HEK293 (cell line): ENCODE data around the gene AKT3.
A peak's percentile ranks its signal among the peaks of the same experiment; 100 is the strongest.

Source experiments
- CTCF ChIA-PET: fragments of 350-600 bp; formaldehyde crosslinking; extraction: SDS; loops from one replicate; lab custom pipeline; 2021; ENCODE audit warnings: antibody characterized with exemption; lab: Yijun Ruan, JAX
- POLR2A ChIA-PET: fragments of 300-600 bp; formaldehyde crosslinking; extraction: SDS; loops from one replicate; lab custom pipeline; 2020; ENCODE audit warnings: antibody characterized with exemption, inconsistent platforms; lab: Yijun Ruan, JAX
- H3K27ac ChIP-seq: fragments of 200-500 bp; sonication (Bioruptor generic); 2 replicates; pipeline ENCODE4 v1.5.1; 2014; ENCODE audit warnings: low read depth, low read length, control low read depth, inconsistent platforms; ENCODE audit errors: extremely low read depth
- H3K36me3 ChIP-seq, 2 experiments: fragments of 200-500 bp in 1 of 2; sonication (Bioruptor generic) in 1 of 2; 1 replicate in 1 of 2; 2 replicates in 1 of 2; pipeline ENCODE4 v1.5.1; 2014 to 2017; ENCODE audit warnings: inconsistent platforms in 2 of 2, low read length in 2 of 2; ENCODE audit not compliant: control insufficient read depth in 2 of 2, insufficient read depth in 1 of 2
- H3K4me1 ChIP-seq: fragments of 200-500 bp; sonication (Bioruptor generic); 2 replicates; pipeline ENCODE4 v1.5.1; 2014; ENCODE audit warnings: mild to moderate bottlenecking, low read length, inconsistent platforms; ENCODE audit not compliant: control insufficient read depth, insufficient read depth
- H3K4me3 ChIP-seq: 2 replicates; pipeline ENCODE4 v1.5.1; 2011; ENCODE audit warnings: low read depth, mild to moderate bottlenecking, control low read depth, low read length, moderate library complexity
- H3K9me3 ChIP-seq: fragments of 200-500 bp; sonication (Bioruptor generic); 2 replicates; pipeline ENCODE4 v1.5.1; 2014; ENCODE audit warnings: low read depth, low read length, inconsistent platforms; ENCODE audit not compliant: control insufficient read depth, insufficient read depth
- OSR2 ChIP-seq: fragments of 450-650 bp; formaldehyde crosslinking; IDR thresholded peaks from 2 replicates; pipeline ENCODE4 v1.5.1; 2016; ENCODE audit warnings: missing biosample characterization, missing genetic modification characterization
- ZNF292 ChIP-seq: fragments of 450-650 bp; formaldehyde crosslinking; IDR thresholded peaks from 2 replicates; pipeline ENCODE4 v1.5.1; 2016; ENCODE audit warnings: low read depth, missing biosample characterization, missing genetic modification characterization, borderline replicate concordance
- ZNF311 ChIP-seq: fragments of 450-650 bp; formaldehyde crosslinking; IDR thresholded peaks from 2 replicates; pipeline ENCODE4 v1.5.1; 2017; ENCODE audit warnings: missing biosample characterization, missing genetic modification characterization, borderline replicate concordance
- ZNF350 ChIP-seq: fragments of 450-650 bp; formaldehyde crosslinking; IDR thresholded peaks from 2 replicates; pipeline ENCODE4 v1.5.0; 2017; ENCODE audit warnings: missing biosample characterization, mild to moderate bottlenecking, missing genetic modification characterization
- ZNF585B ChIP-seq: fragments of 450-650 bp; formaldehyde crosslinking; IDR thresholded peaks from 2 replicates; pipeline ENCODE4 v1.5.1; 2016; ENCODE audit warnings: missing biosample characterization, missing genetic modification characterization
- ZNF791 ChIP-seq: fragments of 450-650 bp; formaldehyde crosslinking; IDR thresholded peaks from 2 replicates; pipeline ENCODE4 v1.5.1; 2016; ENCODE audit warnings: missing biosample characterization, missing genetic modification characterization
- TF ChIP-seq, protein P1 (sequence below): fragments of 450-650 bp; formaldehyde crosslinking; IDR thresholded peaks from 2 replicates; pipeline ENCODE4 v1.5.1; 2016; ENCODE audit warnings: missing biosample characterization, missing genetic modification characterization
- TF ChIP-seq, protein P2 (sequence below): fragments of 450-650 bp; formaldehyde crosslinking; IDR thresholded peaks from 2 replicates; pipeline ENCODE4 v1.5.1; 2016; ENCODE audit warnings: missing biosample characterization, missing genetic modification characterization
- TF ChIP-seq, protein P3 (sequence below): fragments of 450-650 bp; formaldehyde crosslinking; IDR thresholded peaks from 2 replicates; pipeline ENCODE4 v1.5.1; 2016; ENCODE audit warnings: missing biosample characterization, missing genetic modification characterization
- TF ChIP-seq, protein P4 (sequence below): fragments of 450-650 bp; formaldehyde crosslinking; IDR thresholded peaks from 2 replicates; pipeline ENCODE4 v1.5.1; 2017; ENCODE audit warnings: missing biosample characterization, mild to moderate bottlenecking, missing genetic modification characterization, moderate library complexity

The AKT3 gene

DNA sequence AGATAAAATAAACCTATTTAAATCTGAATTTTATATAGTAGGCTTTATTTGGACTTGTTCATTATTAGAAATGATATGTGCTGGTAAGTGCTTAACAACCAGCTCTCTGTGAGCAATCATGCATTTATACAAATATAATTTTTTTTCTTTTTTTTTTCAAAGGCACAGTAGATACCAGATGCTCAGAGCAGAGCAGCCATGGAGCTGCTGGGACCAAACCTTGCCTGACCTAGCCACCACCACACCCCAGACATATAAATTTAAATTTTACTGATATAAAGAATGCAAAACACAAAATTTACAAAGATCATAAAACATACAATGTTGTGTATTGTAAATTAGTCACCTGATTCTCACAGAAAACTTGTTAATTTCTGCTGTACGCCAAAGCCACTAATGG lies 303.6 kb downstream of the AKT3 start (continued):
- TF ChIP-seq, protein P1, sequence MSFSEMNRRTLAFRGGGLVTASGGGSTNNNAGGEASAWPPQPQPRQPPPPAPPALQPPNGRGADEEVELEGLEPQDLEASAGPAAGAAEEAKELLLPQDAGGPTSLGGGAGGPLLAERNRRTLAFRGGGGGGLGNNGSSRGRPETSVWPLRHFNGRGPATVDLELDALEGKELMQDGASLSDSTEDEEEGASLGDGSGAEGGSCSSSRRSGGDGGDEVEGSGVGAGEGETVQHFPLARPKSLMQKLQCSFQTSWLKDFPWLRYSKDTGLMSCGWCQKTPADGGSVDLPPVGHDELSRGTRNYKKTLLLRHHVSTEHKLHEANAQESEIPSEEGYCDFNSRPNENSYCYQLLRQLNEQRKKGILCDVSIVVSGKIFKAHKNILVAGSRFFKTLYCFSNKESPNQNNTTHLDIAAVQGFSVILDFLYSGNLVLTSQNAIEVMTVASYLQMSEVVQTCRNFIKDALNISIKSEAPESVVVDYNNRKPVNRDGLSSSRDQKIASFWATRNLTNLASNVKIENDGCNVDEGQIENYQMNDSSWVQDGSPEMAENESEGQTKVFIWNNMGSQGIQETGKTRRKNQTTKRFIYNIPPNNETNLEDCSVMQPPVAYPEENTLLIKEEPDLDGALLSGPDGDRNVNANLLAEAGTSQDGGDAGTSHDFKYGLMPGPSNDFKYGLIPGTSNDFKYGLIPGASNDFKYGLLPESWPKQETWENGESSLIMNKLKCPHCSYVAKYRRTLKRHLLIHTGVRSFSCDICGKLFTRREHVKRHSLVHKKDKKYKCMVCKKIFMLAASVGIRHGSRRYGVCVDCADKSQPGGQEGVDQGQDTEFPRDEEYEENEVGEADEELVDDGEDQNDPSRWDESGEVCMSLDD (tag by site-specific recombination) = no peak
- TF ChIP-seq OSR2 (tag by site-specific recombination) = no peak
- no peak for TF ChIP-seq ZNF585B
- TF ChIP-seq ZNF292 (tag by site-specific recombination) = no peak

DNA sequence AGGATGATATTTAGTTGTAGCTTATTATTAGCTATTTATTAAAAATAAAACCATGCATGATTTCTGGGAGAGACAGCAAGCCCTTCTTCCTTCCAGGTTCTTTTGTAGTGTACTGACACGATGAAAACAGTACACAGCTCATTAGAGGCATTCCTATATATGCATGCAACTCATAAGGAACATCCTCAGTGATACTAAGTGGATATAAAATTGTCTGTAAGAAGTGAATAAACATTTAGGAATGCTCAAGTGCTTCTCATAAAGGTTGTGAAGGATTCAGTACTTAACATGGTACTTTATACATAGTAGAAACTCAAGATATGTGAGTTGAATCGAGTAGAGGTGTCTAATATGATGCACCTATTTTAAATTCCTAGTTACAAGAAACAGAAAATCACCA lies 306.5 kb downstream of the AKT3 start:
- ChIA-PET POLR2A (no interaction called here), CTCF (no interaction called here)
- TF ChIP-seq, protein P2, sequence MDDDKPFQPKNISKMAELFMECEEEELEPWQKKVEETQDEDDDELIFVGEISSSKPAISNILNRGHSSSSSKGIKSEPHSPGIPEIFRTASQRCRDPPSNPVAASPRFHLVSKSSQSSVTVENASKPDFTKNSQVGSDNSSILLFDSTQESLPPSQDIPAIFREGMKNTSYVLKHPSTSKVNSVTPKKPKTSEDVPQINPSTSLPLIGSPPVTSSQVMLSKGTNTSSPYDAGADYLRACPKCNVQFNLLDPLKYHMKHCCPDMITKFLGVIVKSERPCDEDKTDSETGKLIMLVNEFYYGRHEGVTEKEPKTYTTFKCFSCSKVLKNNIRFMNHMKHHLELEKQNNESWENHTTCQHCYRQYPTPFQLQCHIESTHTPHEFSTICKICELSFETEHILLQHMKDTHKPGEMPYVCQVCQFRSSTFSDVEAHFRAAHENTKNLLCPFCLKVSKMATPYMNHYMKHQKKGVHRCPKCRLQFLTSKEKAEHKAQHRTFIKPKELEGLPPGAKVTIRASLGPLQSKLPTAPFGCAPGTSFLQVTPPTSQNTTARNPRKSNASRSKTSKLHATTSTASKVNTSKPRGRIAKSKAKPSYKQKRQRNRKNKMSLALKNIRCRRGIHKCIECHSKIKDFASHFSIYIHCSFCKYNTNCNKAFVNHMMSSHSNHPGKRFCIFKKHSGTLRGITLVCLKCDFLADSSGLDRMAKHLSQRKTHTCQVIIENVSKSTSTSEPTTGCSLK (tag by site-specific recombination) = no peak
- TF ChIP-seq ZNF350 (tag by site-specific recombination) (no peak), ZNF791 (tag by site-specific recombination) (no peak)
- Histone ChIP-seq H3K36me3 (peaks cover 3 to 15% of the 10 kb centered on the region in 2 experiments), H3K4me1 (no peaks in the 10 kb centered on the region), H3K27ac (no peak overlapping the region), H3K4me3 (no peak overlapping the region), H3K9me3 (no peaks in the 10 kb centered on the region)

DNA sequence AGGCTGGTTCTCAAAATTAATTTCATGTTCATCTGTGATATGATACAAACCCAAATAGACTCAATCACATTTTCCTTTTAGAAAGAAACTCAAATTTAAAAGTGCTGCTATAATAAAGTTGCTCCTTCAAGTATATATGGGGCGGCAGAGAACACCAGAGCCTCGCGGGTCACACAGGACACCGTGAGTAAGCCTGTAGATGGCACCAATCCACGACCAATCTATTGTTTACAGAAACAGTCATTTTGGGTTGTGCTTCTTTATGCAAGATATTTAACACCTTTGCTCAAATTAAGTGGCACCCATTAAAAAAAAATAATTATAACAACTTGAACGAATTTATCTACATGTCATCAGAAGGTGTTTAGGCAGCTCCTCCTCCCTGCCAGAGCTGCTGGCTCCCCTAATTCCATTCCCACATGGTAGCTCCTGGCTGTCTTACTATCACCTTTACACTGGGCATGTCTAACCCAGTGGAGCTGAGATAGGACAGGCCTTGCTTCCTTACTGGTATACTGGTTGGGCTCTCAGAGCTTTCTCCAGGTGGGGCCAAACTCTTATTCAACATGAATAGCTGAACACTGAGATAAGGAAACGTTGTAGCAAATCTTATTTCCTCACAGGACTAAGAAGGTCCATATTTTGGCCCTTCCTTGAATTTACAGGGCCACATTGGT lies 307.2 kb downstream of the AKT3 start:
- ChIA-PET CTCF (interaction anchor here (0.5 kb wide), 1 partner anchor 49 kb away, joined by 4 read pairs; no protein-coding TSS in a partner anchor), POLR2A (no interaction called here)

More for the DNA sequence above, 307.2 kb downstream of the AKT3 start:
- TF ChIP-seq, protein P3, sequence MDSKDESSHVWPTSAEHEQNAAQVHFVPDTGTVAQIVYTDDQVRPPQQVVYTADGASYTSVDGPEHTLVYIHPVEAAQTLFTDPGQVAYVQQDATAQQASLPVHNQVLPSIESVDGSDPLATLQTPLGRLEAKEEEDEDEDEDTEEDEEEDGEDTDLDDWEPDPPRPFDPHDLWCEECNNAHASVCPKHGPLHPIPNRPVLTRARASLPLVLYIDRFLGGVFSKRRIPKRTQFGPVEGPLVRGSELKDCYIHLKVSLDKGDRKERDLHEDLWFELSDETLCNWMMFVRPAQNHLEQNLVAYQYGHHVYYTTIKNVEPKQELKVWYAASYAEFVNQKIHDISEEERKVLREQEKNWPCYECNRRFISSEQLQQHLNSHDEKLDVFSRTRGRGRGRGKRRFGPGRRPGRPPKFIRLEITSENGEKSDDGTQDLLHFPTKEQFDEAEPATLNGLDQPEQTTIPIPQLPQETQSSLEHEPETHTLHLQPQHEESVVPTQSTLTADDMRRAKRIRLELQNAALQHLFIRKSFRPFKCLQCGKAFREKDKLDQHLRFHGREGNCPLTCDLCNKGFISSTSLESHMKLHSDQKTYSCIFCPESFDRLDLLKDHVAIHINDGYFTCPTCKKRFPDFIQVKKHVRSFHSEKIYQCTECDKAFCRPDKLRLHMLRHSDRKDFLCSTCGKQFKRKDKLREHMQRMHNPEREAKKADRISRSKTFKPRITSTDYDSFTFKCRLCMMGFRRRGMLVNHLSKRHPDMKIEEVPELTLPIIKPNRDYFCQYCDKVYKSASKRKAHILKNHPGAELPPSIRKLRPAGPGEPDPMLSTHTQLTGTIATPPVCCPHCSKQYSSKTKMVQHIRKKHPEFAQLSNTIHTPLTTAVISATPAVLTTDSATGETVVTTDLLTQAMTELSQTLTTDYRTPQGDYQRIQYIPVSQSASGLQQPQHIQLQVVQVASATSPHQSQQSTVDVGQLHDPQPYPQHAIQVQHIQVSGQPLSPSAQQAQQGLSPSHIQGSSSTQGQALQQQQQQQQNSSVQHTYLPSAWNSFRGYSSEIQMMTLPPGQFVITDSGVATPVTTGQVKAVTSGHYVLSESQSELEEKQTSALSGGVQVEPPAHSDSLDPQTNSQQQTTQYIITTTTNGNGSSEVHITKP = peak; percentile 48; the same call in 1 of the 2 replicates
- no peak for TF ChIP-seq ZNF311 (tag by site-specific recombination)
- TF ChIP-seq, protein P4, sequence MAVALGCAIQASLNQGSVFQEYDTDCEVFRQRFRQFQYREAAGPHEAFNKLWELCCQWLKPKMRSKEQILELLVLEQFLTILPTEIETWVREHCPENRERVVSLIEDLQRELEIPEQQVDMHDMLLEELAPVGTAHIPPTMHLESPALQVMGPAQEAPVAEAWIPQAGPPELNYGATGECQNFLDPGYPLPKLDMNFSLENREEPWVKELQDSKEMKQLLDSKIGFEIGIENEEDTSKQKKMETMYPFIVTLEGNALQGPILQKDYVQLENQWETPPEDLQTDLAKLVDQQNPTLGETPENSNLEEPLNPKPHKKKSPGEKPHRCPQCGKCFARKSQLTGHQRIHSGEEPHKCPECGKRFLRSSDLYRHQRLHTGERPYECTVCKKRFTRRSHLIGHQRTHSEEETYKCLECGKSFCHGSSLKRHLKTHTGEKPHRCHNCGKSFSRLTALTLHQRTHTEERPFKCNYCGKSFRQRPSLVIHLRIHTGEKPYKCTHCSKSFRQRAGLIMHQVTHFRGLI (tag by site-specific recombination) = peak; percentile 64
- Histone ChIP-seq H3K27ac (no peak overlapping the region), H3K4me3 (no peak overlapping the region), H3K36me3 (peaks cover 3 to 15% of the 10 kb centered on the region in 2 experiments), H3K4me1 (no peaks in the 10 kb centered on the region), H3K9me3 (no peaks in the 10 kb centered on the region)
